Measurements from ENCODE around the gene RANBP3L.
"Not testable (repeated sequence)": the region's sequence is repeated elsewhere in the genome, so short reads cannot be mapped to it uniquely, and the experiment has no call there.

RANBP3L gene

GRCh38 chr5:36301858-36302603, at the start of gene RANBP3L:
RANBP3L (minus strand) TSS chr5:36301902; CDS start chr5:36301416, 486 bp downstream.
- FAIRE-seq: no peak

GRCh38 chr5:36346896-36347690, 45.4 kb upstream of the RANBP3L start:
- FAIRE-seq: no peak
- DNase-seq (ENCODE audit: insufficient read length, low spot score): no peak

More at GRCh38 chr5:36301858-36302603, at the start of gene RANBP3L:
- no peak for DNase-seq (ENCODE audit: insufficient read length, low spot score)

GRCh38 chr5:36344899-36345298, 43.2 kb upstream of the RANBP3L start:
- FAIRE-seq: no peak

GRCh38 chr5:36341720-36342119, 40.0 kb upstream of the RANBP3L start:
- not testable (repeated sequence) for FAIRE-seq; DNase-seq (ENCODE audit: insufficient read length, low spot score)

More at GRCh38 chr5:36344899-36345298, 43.2 kb upstream of the RANBP3L start:
- no peak for DNase-seq (ENCODE audit: insufficient read length, low spot score)

GRCh38 chr5:36337597-36337996, 35.9 kb upstream of the RANBP3L start:
- DNase-seq (ENCODE audit: insufficient read length, low spot score): no peak

GRCh38 chr5:36334315-36334714, 32.6 kb upstream of the RANBP3L start:
- FAIRE-seq: no peak
- no peak for DNase-seq (ENCODE audit: insufficient read length, low spot score)

More at GRCh38 chr5:36337597-36337996, 35.9 kb upstream of the RANBP3L start:
- FAIRE-seq: no peak

GRCh38 chr5:36332720-36333119, 31.0 kb upstream of the RANBP3L start:
- not testable (repeated sequence) for FAIRE-seq

GRCh38 chr5:36325196-36325595, 23.5 kb upstream of the RANBP3L start:
- FAIRE-seq (no peak), DNase-seq (ENCODE audit: insufficient read length, low spot score) (no peak)

More at GRCh38 chr5:36332720-36333119, 31.0 kb upstream of the RANBP3L start:
- not testable (repeated sequence) for DNase-seq (ENCODE audit: insufficient read length, low spot score)

GRCh38 chr5:36323926-36324781, 22.5 kb upstream of the RANBP3L start:
- DNase-seq (ENCODE audit: insufficient read length, low spot score): no peak

GRCh38 chr5:36312953-36313672, 11.4 kb upstream of the RANBP3L start:
- FAIRE-seq: no peak

More at GRCh38 chr5:36323926-36324781, 22.5 kb upstream of the RANBP3L start:
- no peak for FAIRE-seq

GRCh38 chr5:36311956-36312355, 10.3 kb upstream of the RANBP3L start:
- DNase-seq (ENCODE audit: insufficient read length, low spot score) (no peak), FAIRE-seq (no peak)

More at GRCh38 chr5:36312953-36313672, 11.4 kb upstream of the RANBP3L start:
- no peak for DNase-seq (ENCODE audit: insufficient read length, low spot score)

GRCh38 chr5:36310138-36310537, 8.4 kb upstream of the RANBP3L start:
- no peak for DNase-seq (ENCODE audit: insufficient read length, low spot score)
- FAIRE-seq: no peak

- peak; percentile 74 for FAIRE-seq
- DNase-seq (ENCODE audit: insufficient read length, low spot score): peak; percentile 1
Measured at GRCh38 chr5:36305571-36306326, 4.0 kb upstream of the RANBP3L start.

GRCh38 chr5:36304095-36304805, 2.5 kb upstream of the RANBP3L start:
- no peak for FAIRE-seq
- no peak for DNase-seq (ENCODE audit: insufficient read length, low spot score)

GRCh38 chr5:36300927-36301540, 668 bp downstream of the RANBP3L start:
- DNase-seq (ENCODE audit: insufficient read length, low spot score) (no peak), FAIRE-seq (no peak)

- DNase-seq (ENCODE audit: insufficient read length, low spot score): no peak
- FAIRE-seq: no peak
Measured at GRCh38 chr5:36300191-36300926, 1.3 kb downstream of the RANBP3L start.

GRCh38 chr5:36298552-36298951, 3.1 kb downstream of the RANBP3L start:
- DNase-seq (ENCODE audit: insufficient read length, low spot score) (no peak), FAIRE-seq (no peak)
